GM12878 (cell line): Measurements from ENCODE around the gene PYHIN1. TPM values are rescaled to one million over a fixed set of nuclear protein-coding genes. Genes with fewer than 3 reads are reported as not detected.
A peak's percentile ranks its signal among the peaks of the same experiment; 100 is the strongest.

Experiments
- BCL3 ChIP-seq: IDR thresholded peaks from 2 replicates; pipeline ENCODE4 v1.6.1; 2011; ENCODE audit warnings: borderline replicate concordance, low read depth, mild to moderate bottlenecking, moderate library complexity, low read length; ENCODE audit not compliant: insufficient read depth, poor library complexity, severe bottlenecking
- BRCA1 ChIP-seq: IDR thresholded peaks from 2 replicates; pipeline ENCODE4 v1.6.1; 2011; ENCODE audit warnings: low read depth, low read length, improper control_type of control experiment
- EGR1 ChIP-seq, 2 experiments: IDR thresholded peaks; 1 replicate in 1 of 2; 2 replicates in 1 of 2; pipeline ENCODE4 v1.6.1; 2011 to 2012; ENCODE audit warnings: low read depth in 2 of 2, low read length in 2 of 2, borderline replicate concordance in 1 of 2, mild to moderate bottlenecking in 1 of 2, moderate library complexity in 1 of 2
- ESRRA ChIP-seq: IDR thresholded peaks from 2 replicates; pipeline ENCODE4 v1.6.1; 2012; ENCODE audit warnings: mild to moderate bottlenecking, low read length, improper control_type of control experiment
- ETV6 ChIP-seq, 2 experiments: fragments of 450-650 bp in 1 of 2; IDR thresholded peaks in 1 of 2; conservative IDR thresholded peaks in 1 of 2; 2 replicates each; pipeline ENCODE4 v1.6.1; 2014; ENCODE audit warnings: antibody characterized with exemption in 1 of 2, borderline replicate concordance in 1 of 2, low read depth in 1 of 2, mild to moderate bottlenecking in 1 of 2, moderate library complexity in 1 of 2
- EZH2 ChIP-seq: IDR thresholded peaks from 2 replicates; pipeline ENCODE4 v1.6.1; 2012; ENCODE audit warnings: low read depth, mild to moderate bottlenecking, control low read depth, inconsistent platforms, low read length, borderline replicate concordance; ENCODE audit not compliant: control insufficient read depth
- IKZF2 ChIP-seq, 2 experiments: fragments of 450-650 bp; IDR thresholded peaks; 2 replicates each; pipeline ENCODE4 v1.6.1; 2017; ENCODE audit warnings: mild to moderate bottlenecking in 2 of 2, moderate library complexity in 2 of 2
- KAT2A ChIP-seq: conservative IDR thresholded peaks from 2 replicates; pipeline ENCODE4 v1.6.1; 2011; ENCODE audit warnings: low read depth, low read length; ENCODE audit not compliant: control insufficient read depth
- LARP7 ChIP-seq: fragments of 450-650 bp; IDR thresholded peaks from 2 replicates; pipeline ENCODE4 v1.6.1; 2017; ENCODE audit warnings: mild to moderate bottlenecking
- MTA3 ChIP-seq: IDR thresholded peaks from 2 replicates; pipeline ENCODE4 v1.6.1; 2012; ENCODE audit warnings: low read length, inconsistent platforms, borderline replicate concordance
- NFYB ChIP-seq: IDR thresholded peaks from 2 replicates; pipeline ENCODE4 v1.6.1; 2011; ENCODE audit warnings: low read depth, mild to moderate bottlenecking, low read length, improper control_type of control experiment, moderate library complexity; ENCODE audit not compliant: insufficient read depth
- PKNOX1 ChIP-seq: fragments of 450-650 bp; IDR thresholded peaks from 2 replicates; pipeline ENCODE4 v1.6.1; 2016; ENCODE audit warnings: mild to moderate bottlenecking
- POLR2A ChIP-seq: IDR thresholded peaks from 2 replicates; pipeline ENCODE4 v1.6.1; 2011; ENCODE audit warnings: low read depth, mild to moderate bottlenecking, low read length
- SIX5 ChIP-seq: IDR thresholded peaks from 2 replicates; pipeline ENCODE4 v1.6.1; 2011; ENCODE audit warnings: mild to moderate bottlenecking, low read depth, low read length, moderate library complexity; ENCODE audit not compliant: severe bottlenecking
- SREBF1 ChIP-seq: IDR thresholded peaks from 2 replicates; pipeline ENCODE4 v1.6.1; 2012; ENCODE audit warnings: mild to moderate bottlenecking, low read length
- STAT1 ChIP-seq: fragments of 450-650 bp; conservative IDR thresholded peaks from 2 replicates; pipeline ENCODE4 v1.6.1; 2014; ENCODE audit warnings: antibody characterized with exemption, mild to moderate bottlenecking
- SUPT20H ChIP-seq: IDR thresholded peaks from 2 replicates; pipeline ENCODE4 v1.6.1; 2011; ENCODE audit warnings: low read depth, mild to moderate bottlenecking, low read length, moderate library complexity, borderline replicate concordance; ENCODE audit not compliant: control insufficient read depth
- TARDBP ChIP-seq: IDR thresholded peaks from 2 replicates; pipeline ENCODE4 v1.6.1; 2016; ENCODE audit warnings: borderline replicate concordance
- USF1 ChIP-seq: IDR thresholded peaks from 2 replicates; pipeline ENCODE4 v1.6.1; 2011; ENCODE audit warnings: borderline replicate concordance, low read depth, mild to moderate bottlenecking, moderate library complexity, mixed read lengths, low read length; ENCODE audit not compliant: insufficient read depth; ENCODE audit errors: extremely low read length
- YY1 ChIP-seq: IDR thresholded peaks from 2 replicates; pipeline ENCODE4 v1.6.1; 2011; ENCODE audit warnings: low read depth, mild to moderate bottlenecking, low read length
- polyA plus RNA-seq, 11 experiments: library from polyadenylated mRNA; depleted of rRNA in 4 of 11; unstranded in 6 of 11; stranded (reverse) in 5 of 11; fragments of >200 nt; fragmentation: Nextera tagmentation in 4 of 11; fragmentation: Illumina TruSeq in 1 of 11; extraction: Ambion mirVana in 4 of 11; extraction: Trizol in 1 of 11; gene quantifications; 1 replicate in 1 of 11; 2 replicates in 10 of 11; pipeline versions ENCODE4 v1.2.1 to v1.2.3, GENCODE V29; 2011 to 2016; ENCODE audit warnings: inconsistent platforms in 2 of 11, missing spikeins in 2 of 11, low read depth in 1 of 11
- total RNA-seq, 4 experiments: library from RNA; depleted of rRNA in 3 of 4; stranded (reverse); fragments of >200 nt in 3 of 4; fragmentation: Illumina TruSeq in 1 of 4; extraction: Trizol in 1 of 4; gene quantifications; 2 replicates each; pipeline versions ENCODE4 v1.2.1 to v1.2.3, GENCODE V29; 2013 to 2021
- TF ChIP-seq, protein P1 (sequence below): fragments of 450-650 bp; conservative IDR thresholded peaks from 2 replicates; pipeline ENCODE4 v1.6.1; 2017; ENCODE audit warnings: mild to moderate bottlenecking, moderate library complexity
- TF ChIP-seq, protein P2 (sequence below): fragments of 450-650 bp; formaldehyde crosslinking; IDR thresholded peaks from 2 replicates; pipeline ENCODE4 v1.4.0; 2022; ENCODE audit warnings: mild to moderate bottlenecking, moderate library complexity

Gene PYHIN1
- total and polyA plus RNA-seq, 10 of the 15 experiments (the other 5 are each of a cell fraction or from before 2014, with no cell fraction given), result 0.19 to 7.2 (median 0.38) TPM

DNA sequence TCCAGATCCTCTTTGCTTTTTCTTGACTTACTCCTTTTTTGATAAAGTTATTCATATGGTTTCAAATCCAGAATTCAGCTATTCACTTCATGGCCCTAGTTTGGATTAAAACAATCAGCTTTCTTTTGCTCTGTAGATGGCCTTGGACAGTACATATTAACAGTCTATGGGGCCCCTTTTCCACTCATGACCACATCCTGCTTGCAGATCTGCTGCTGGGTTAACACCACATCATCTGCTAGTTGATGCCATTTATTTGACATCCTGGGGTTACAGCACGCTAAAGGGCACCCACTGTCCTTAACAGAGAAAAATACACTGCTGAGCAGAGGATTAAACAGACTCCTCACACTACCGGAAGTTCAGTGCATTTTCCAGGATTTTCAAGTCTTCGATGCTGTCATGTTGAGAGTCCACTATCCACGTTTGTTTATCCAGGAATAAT lies 77.4 kb downstream of the PYHIN1 start (continued):
- TF ChIP-seq ESRRA, result no peak
- no peak for TF ChIP-seq SIX5
- TF ChIP-seq TARDBP, result no peak
- TF ChIP-seq USF1, result no peak
- TF ChIP-seq BRCA1, result no peak
- peak; percentile 75; the same call in 1 of the 2 replicates for TF ChIP-seq YY1
- peak in 1 of 2 experiments; percentile 33; a peak in 1 of 4 replicates for TF ChIP-seq ETV6 (conservative IDR thresholded peaks at IDR 0.05 in 1 of 2, IDR thresholded peaks at IDR 0.05 in 1 of 2; ENCODE audit: borderline replicate concordance in 1 of 2, low read depth in 1 of 2)
- TF ChIP-seq NFYB, result no peak
- TF ChIP-seq SUPT20H, result no peak
- TF ChIP-seq LARP7, result no peak
- TF ChIP-seq IKZF2 (IDR thresholded peaks at IDR 0.05), result peak; percentile 66 to 79
- no peak for TF ChIP-seq BCL3
- no peak for TF ChIP-seq STAT1
- TF ChIP-seq EZH2, result 0 out of 2 replicates have a peak, but pooled peaks have one; percentile 54
- TF ChIP-seq SREBF1, result no peak
- TF ChIP-seq, protein P1, sequence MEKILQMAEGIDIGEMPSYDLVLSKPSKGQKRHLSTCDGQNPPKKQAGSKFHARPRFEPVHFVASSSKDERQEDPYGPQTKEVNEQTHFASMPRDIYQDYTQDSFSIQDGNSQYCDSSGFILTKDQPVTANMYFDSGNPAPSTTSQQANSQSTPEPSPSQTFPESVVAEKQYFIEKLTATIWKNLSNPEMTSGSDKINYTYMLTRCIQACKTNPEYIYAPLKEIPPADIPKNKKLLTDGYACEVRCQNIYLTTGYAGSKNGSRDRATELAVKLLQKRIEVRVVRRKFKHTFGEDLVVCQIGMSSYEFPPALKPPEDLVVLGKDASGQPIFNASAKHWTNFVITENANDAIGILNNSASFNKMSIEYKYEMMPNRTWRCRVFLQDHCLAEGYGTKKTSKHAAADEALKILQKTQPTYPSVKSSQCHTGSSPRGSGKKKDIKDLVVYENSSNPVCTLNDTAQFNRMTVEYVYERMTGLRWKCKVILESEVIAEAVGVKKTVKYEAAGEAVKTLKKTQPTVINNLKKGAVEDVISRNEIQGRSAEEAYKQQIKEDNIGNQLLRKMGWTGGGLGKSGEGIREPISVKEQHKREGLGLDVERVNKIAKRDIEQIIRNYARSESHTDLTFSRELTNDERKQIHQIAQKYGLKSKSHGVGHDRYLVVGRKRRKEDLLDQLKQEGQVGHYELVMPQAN, result no peak; the same call in 1 of the 2 replicates
- TF ChIP-seq, protein P2, sequence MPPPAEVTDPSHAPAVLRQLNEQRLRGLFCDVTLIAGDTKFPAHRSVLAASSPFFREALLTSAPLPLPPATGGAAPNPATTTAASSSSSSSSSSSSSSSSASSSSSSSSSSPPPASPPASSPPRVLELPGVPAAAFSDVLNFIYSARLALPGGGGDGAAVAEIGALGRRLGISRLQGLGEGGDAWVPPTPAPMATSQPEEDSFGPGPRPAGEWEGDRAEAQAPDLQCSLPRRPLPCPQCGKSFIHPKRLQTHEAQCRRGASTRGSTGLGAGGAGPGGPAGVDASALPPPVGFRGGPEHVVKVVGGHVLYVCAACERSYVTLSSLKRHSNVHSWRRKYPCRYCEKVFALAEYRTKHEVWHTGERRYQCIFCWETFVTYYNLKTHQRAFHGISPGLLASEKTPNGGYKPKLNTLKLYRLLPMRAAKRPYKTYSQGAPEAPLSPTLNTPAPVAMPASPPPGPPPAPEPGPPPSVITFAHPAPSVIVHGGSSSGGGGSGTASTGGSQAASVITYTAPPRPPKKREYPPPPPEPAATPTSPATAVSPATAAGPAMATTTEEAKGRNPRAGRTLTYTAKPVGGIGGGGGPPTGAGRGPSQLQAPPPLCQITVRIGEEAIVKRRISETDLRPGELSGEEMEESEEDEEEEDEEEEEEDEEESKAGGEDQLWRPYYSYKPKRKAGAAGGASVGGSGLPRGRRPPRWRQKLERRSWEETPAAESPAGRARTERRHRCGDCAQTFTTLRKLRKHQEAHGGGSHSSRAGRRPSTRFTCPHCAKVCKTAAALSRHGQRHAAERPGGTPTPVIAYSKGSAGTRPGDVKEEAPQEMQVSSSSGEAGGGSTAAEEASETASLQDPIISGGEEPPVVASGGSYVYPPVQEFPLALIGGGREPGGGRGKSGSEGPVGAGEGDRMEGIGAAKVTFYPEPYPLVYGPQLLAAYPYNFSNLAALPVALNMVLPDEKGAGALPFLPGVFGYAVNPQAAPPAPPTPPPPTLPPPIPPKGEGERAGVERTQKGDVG (CRISPR knock-in tag), result no peak
- peak; percentile 53; the same call in 1 of the 2 replicates for TF ChIP-seq PKNOX1
- TF ChIP-seq POLR2A, result peak; percentile 83
- TF ChIP-seq MTA3, result no peak
- TF ChIP-seq KAT2A, result no peak
- no peak for TF ChIP-seq EGR1 (IDR thresholded peaks at IDR 0.05; ENCODE audit: borderline replicate concordance in 1 of 2, low read depth in 2 of 2, low read length in 2 of 2)
